H7 (cell line): ENCODE results near the gene ACCSL. TPM values are rescaled to one million over a fixed set of nuclear protein-coding genes. Genes with fewer than 3 reads are reported as not detected.

Experiments
- DNase-seq: peaks from one replicate; pipeline ENCODE4 v3.0.0; 2012
- H3K27me3 ChIP-seq: 2 replicates; pipeline ENCODE4 v1.6.0; 2011; ENCODE audit warnings: mild to moderate bottlenecking, low read length; ENCODE audit not compliant: control insufficient read depth, insufficient read depth
- H3K36me3 ChIP-seq: replicated peaks from 2 replicates; pipeline ENCODE4 v1.5.1; 2011; ENCODE audit warnings: low read length; ENCODE audit not compliant: control insufficient read depth, insufficient read depth
- H3K4me3 ChIP-seq: 2 replicates; pipeline ENCODE4 v1.5.1; 2011; ENCODE audit warnings: low read depth, mild to moderate bottlenecking, control low read depth, low read length, moderate library complexity; ENCODE audit not compliant: insufficient read depth
- total RNA-seq: library from RNA; depleted of rRNA; stranded (reverse); fragments of >200 nt; shearing (Covaris generic); gene quantifications from 2 replicates; pipeline ENCODE4 v1.2.3, GENCODE V29; 2014

Gene ACCSL
- total RNA-seq, 1 experiment from 2014 or later = not detected

- peak; percentile 75 for DNase-seq
- Histone ChIP-seq H3K36me3 (no peaks in the 10 kb centered on the region), H3K27me3 (no peaks in the 10 kb centered on the region), H3K4me3 (no peak overlapping the region)
Observed at GRCh38 chr11:44065161-44065661, 17.4 kb downstream of the ACCSL start.

GRCh38 chr11:44065841-44066731 lies 18.3 kb downstream of the ACCSL start, which contains the start of gene ACCS:
Gene ACCS (plus strand): TSS chr11:44066270. CDS start chr11:44067628, 1,358 bp downstream.
- peak; percentile 92 for DNase-seq
- H3K36me3 ChIP-seq = no peaks in the 10 kb centered on the region
- no peaks in the 10 kb centered on the region for H3K27me3 ChIP-seq
- H3K4me3 ChIP-seq = peak within 1 kb of the TSS; percentile 65

- H3K27me3 ChIP-seq = no peaks in the 10 kb centered on the region
- H3K4me3 ChIP-seq = peak overlapping the region; percentile 65
- no peaks in the 10 kb centered on the region for H3K36me3 ChIP-seq
- peak; percentile 45 for DNase-seq
Observed at GRCh38 chr11:44066732-44067141, 19.0 kb downstream of the ACCSL start.

GRCh38 chr11:44067266-44067665 lies 19.5 kb downstream of the ACCSL start:
- H3K36me3 ChIP-seq = no peaks in the 10 kb centered on the region
- DNase-seq = no peak
- no peak overlapping the region for H3K4me3 ChIP-seq
- H3K27me3 ChIP-seq = no peaks in the 10 kb centered on the region

GRCh38 chr11:44068180-44068579 lies 20.4 kb downstream of the ACCSL start:
- no peaks in the 10 kb centered on the region for H3K36me3 ChIP-seq
- no peak for DNase-seq
- no peaks in the 10 kb centered on the region for H3K27me3 ChIP-seq
- no peak overlapping the region for H3K4me3 ChIP-seq

- Histone ChIP-seq H3K36me3 (no peaks in the 10 kb centered on the region; the same call in 1 of the 2 replicates), H3K4me3 (no peak overlapping the region), H3K27me3 (no peaks in the 10 kb centered on the region)
- peak; percentile 78 for DNase-seq
Observed at GRCh38 chr11:44071157-44071556, 23.4 kb downstream of the ACCSL start.

GRCh38 chr11:44072757-44073658 lies 25.2 kb downstream of the ACCSL start:
- no peaks in the 10 kb centered on the region; the same call in none of the 2 replicates for H3K36me3 ChIP-seq
- no peak overlapping the region for H3K4me3 ChIP-seq
- DNase-seq = peak; percentile 19
- H3K27me3 ChIP-seq = no peaks in the 10 kb centered on the region

GRCh38 chr11:44078794-44079193 lies 31.0 kb downstream of the ACCSL start:
- H3K27me3 ChIP-seq = no peaks in the 10 kb centered on the region
- DNase-seq = no peak
- no peaks in the 10 kb centered on the region; the same call in none of the 2 replicates for H3K36me3 ChIP-seq
- no peak overlapping the region for H3K4me3 ChIP-seq

GRCh38 chr11:44079376-44079775 lies 31.6 kb downstream of the ACCSL start:
- no peak for DNase-seq
- H3K4me3 ChIP-seq = no peak overlapping the region
- no peaks in the 10 kb centered on the region; the same call in none of the 2 replicates for H3K36me3 ChIP-seq

GRCh38 chr11:44080951-44081350 lies 33.2 kb downstream of the ACCSL start:
- no peaks in the 10 kb centered on the region; the same call in 1 of the 2 replicates for H3K36me3 ChIP-seq
- DNase-seq = no peak
- no peak overlapping the region for H3K4me3 ChIP-seq
- no peaks in the 10 kb centered on the region for H3K27me3 ChIP-seq

More at GRCh38 chr11:44079376-44079775, 31.6 kb downstream of the ACCSL start:
- H3K27me3 ChIP-seq = no peaks in the 10 kb centered on the region

GRCh38 chr11:44082645-44083044 lies 34.9 kb downstream of the ACCSL start:
- H3K36me3 ChIP-seq = no peaks in the 10 kb centered on the region; the same call in none of the 2 replicates
- H3K27me3 ChIP-seq = no peaks in the 10 kb centered on the region
- H3K4me3 ChIP-seq = no peak overlapping the region
- no peak for DNase-seq

- DNase-seq = no peak
- H3K4me3 ChIP-seq = no peak overlapping the region
- no peaks in the 10 kb centered on the region; the same call in none of the 2 replicates for H3K36me3 ChIP-seq
- no peaks in the 10 kb centered on the region for H3K27me3 ChIP-seq
Observed at GRCh38 chr11:44083433-44083832, 35.7 kb downstream of the ACCSL start.

- no peak overlapping the region for H3K4me3 ChIP-seq
- no peaks in the 10 kb centered on the region; the same call in none of the 2 replicates for H3K36me3 ChIP-seq
- no peaks in the 10 kb centered on the region for H3K27me3 ChIP-seq
- no peak for DNase-seq
Observed at GRCh38 chr11:44083906-44084305, 36.1 kb downstream of the ACCSL start.

GRCh38 chr11:44085330-44085729 lies 37.5 kb downstream of the ACCSL start:
- Histone ChIP-seq H3K4me3 (no peak overlapping the region), H3K36me3 (no peaks in the 10 kb centered on the region; the same call in none of the 2 replicates), H3K27me3 (no peaks in the 10 kb centered on the region)
- DNase-seq = no peak
